ENCODE measurements around the gene GPR161. TPM values are rescaled to one million over a fixed set of nuclear protein-coding genes. Genes with fewer than 3 reads are reported as not detected.

Gene GPR161
- total RNA-seq, 6 donors from 2014 or later: 1.0 to 13.6 (median 8.5) TPM

GRCh38 chr1:168031627-168032026 lies 105.1 kb downstream of the GPR161 start:
- no peaks in the 10 kb centered on the region for H3K27me3 ChIP-seq
- peak overlapping the region in 1 of 4 donors; percentile 35 for H3K27ac ChIP-seq
- H3K36me3 ChIP-seq: peaks cover 0 to 7% (median 0%) of the 10 kb centered on the region in 4 donors
- no peak for DNase-seq
- no peaks in the 10 kb centered on the region for H3K9me3 ChIP-seq
- H3K4me3 ChIP-seq: no peak overlapping the region
- ATAC-seq (ENCODE audit: low FRiP score in 2 of 2): no peak
- TF ChIP-seq CTCF (IDR thresholded peaks at IDR 0.05): no peak
- TF ChIP-seq EP300 (IDR thresholded peaks at IDR 0.05): no peak
- no peak for TF ChIP-seq POLR2AphosphoS5 (IDR thresholded peaks at IDR 0.05)
- TF ChIP-seq POLR2A (IDR thresholded peaks at IDR 0.05): no peak
- no peaks in the 10 kb centered on the region for H3K4me1 ChIP-seq
- 87 to 88% methylated on average over 4 of the region's 4 CpGs for WGBS, 2 donors

GRCh38 chr1:168031198-168031597 lies 105.5 kb downstream of the GPR161 start:
- H3K27me3 ChIP-seq: no peaks in the 10 kb centered on the region
- H3K9me3 ChIP-seq: no peaks in the 10 kb centered on the region
- H3K27ac ChIP-seq: peak overlapping the region in 1 of 4 donors; percentile 35
- H3K36me3 ChIP-seq: peaks cover 0 to 8% (median 0%) of the 10 kb centered on the region in 4 donors
- TF ChIP-seq EP300 (IDR thresholded peaks at IDR 0.05) (no peak), CTCF (IDR thresholded peaks at IDR 0.05) (no peak), POLR2AphosphoS5 (IDR thresholded peaks at IDR 0.05) (no peak), POLR2A (IDR thresholded peaks at IDR 0.05) (no peak)
- 75 to 86% methylated on average over 5 of the region's 5 CpGs for WGBS, 2 donors
- no peaks in the 10 kb centered on the region for H3K4me1 ChIP-seq
- no peak for ATAC-seq (ENCODE audit: low FRiP score in 2 of 2)
- no peak overlapping the region for H3K4me3 ChIP-seq
- DNase-seq: no peak

Other genes with a start within 250 kb of the GPR161 start
- gene ADCY10, start 222.8 kb downstream of the GPR161 start, total RNA-seq: under 1 TPM in 4 of 6 donors, not detected in 2; 0.11 to 0.49 (median 0.18) TPM
- 100 to 1,000 TPM in 1 of 6 donors, 10 to 100 TPM in 5; 37.5 to 110 (median 55.5) TPM for gene DCAF6, start 200.2 kb downstream of the GPR161 start, total RNA-seq
- 10 to 100 TPM; 11.5 to 55.6 (median 26.7) TPM for gene MPC2, start 199.9 kb downstream of the GPR161 start, total RNA-seq
- gene TIPRL, start 42.0 kb upstream of the GPR161 start, total RNA-seq: 10 to 100 TPM in 4 of 6 donors, 1 to 10 TPM in 2; 7.2 to 26.1 (median 18.4) TPM
- gene SFT2D2, start 89.1 kb upstream of the GPR161 start, total RNA-seq: 10 to 100 TPM; 27.7 to 70.6 (median 41.9) TPM
- 1 to 10 TPM in 5 of 6 donors, under 1 TPM in 1; 0.91 to 6.3 (median 2.4) TPM for gene TBX19, start 143.9 kb upstream of the GPR161 start, total RNA-seq